GM12864 (cell line): ENCODE results near the gene FEM1B.

Experiments used
- DNase-seq: peaks from one replicate; pipeline ENCODE4 v3.0.0-alpha.2; 2011; ENCODE audit warnings: low read depth
- H3K4me3 ChIP-seq: 2 replicates; pipeline ENCODE4 v1.5.1; 2011; ENCODE audit warnings: mild to moderate bottlenecking, low read depth, low read length, control low read depth
- CTCF ChIP-seq: IDR thresholded peaks from 2 replicates; pipeline ENCODE4 v1.5.1; 2011; ENCODE audit warnings: low read depth, mild to moderate bottlenecking, moderate library complexity, low read length, control low read depth, inconsistent platforms; ENCODE audit errors: missing control alignments

The FEM1B gene

DNA sequence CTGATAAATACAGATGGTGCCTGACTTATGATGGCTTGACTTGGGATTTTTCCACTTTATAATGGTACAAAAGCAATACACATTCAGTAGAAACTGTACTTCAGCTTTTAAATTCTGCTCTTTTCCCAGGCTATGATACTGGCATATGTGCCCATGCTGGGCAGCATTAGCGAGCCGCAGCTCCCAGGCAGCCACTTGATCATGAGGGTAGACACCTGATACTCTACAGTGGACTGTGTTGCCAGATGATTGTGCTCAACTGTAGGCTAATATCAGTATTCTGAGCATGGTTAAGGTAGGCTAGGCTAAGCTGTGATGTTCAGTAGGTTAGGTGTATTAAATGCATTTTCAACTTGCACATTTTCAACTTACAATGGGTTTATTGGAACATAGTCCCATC lies 17.7 kb upstream of the FEM1B start:
- H3K4me3 ChIP-seq = no peak overlapping the region
- DNase-seq = no peak
- TF ChIP-seq CTCF = no peak

DNA sequence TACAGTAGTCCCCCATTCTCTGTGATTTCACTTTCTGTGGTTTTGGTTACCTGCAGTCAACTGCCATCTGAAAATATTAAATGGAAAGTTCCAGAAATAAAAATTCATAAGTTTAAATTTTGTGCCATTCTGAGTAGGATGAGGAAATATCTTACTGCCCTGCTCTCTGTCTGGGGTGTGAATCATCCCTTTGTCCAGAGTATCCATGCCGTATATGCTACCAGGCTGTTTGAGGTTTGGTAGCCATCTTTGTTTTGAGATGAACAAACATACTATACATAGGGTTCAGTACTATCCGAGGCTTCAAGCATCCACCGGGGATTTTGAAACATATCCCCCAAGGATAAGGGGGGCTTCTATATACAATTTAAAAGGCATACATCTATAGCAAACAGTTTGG lies 16.3 kb upstream of the FEM1B start:
- no peak for TF ChIP-seq CTCF
- no peak for DNase-seq
- no peak overlapping the region for H3K4me3 ChIP-seq

GRCh38 chr15:68261980-68262379 lies 15.6 kb upstream of the FEM1B start:
- no peak for TF ChIP-seq CTCF
- no peak for DNase-seq
- no peak overlapping the region for H3K4me3 ChIP-seq

- DNase-seq = no peak
- TF ChIP-seq CTCF = no peak
- H3K4me3 ChIP-seq = no peak overlapping the region
Observed at GRCh38 chr15:68262514-68263356, 14.8 kb upstream of the FEM1B start.

- DNase-seq = no peak
- TF ChIP-seq CTCF = no peak
- no peak overlapping the region for H3K4me3 ChIP-seq
Observed at GRCh38 chr15:68264282-68264681, 13.3 kb upstream of the FEM1B start.

DNA sequence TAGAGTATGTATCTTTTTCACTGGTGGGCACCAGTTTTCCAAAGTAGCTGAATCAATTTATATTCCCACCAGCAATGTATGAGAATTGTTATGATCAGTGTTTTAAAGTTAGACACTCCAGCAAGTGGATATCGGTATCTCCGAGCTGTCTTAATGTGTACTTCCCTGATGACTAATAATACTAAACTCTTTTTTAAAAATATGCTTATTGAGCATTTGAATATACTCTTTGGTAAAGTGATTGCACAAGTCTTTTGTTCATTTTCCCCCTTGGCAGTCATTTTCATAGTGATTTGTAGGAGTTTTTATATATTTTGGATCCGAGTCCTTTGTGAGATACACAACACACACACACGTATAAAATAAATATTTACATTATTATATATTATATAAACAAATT lies 12.5 kb upstream of the FEM1B start:
- H3K4me3 ChIP-seq = no peak overlapping the region
- no peak for DNase-seq
- no peak for TF ChIP-seq CTCF

DNA sequence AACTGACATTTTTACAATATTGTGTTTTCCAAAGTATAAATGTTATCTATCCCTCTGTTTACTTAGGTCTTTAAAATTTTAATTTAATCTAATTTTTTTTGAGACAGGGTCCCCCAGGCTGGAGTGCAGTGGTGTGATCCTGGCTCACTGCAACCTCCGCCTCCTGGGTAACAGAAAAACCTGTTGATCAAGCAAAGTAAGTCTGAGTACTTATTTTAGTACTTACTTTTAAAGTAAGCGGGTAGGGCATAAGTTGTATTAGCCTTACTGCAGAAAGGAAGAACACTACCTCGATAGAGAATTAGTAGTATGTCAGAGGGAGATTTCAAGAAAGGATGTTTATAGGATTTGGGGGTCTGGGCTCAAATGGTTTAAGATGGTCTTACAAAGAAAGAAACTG lies 11.9 kb upstream of the FEM1B start:
- no peak for TF ChIP-seq CTCF
- DNase-seq = no peak
- no peak overlapping the region for H3K4me3 ChIP-seq
